Measurements from ENCODE around the gene TEPSIN.

The TEPSIN gene

DNA sequence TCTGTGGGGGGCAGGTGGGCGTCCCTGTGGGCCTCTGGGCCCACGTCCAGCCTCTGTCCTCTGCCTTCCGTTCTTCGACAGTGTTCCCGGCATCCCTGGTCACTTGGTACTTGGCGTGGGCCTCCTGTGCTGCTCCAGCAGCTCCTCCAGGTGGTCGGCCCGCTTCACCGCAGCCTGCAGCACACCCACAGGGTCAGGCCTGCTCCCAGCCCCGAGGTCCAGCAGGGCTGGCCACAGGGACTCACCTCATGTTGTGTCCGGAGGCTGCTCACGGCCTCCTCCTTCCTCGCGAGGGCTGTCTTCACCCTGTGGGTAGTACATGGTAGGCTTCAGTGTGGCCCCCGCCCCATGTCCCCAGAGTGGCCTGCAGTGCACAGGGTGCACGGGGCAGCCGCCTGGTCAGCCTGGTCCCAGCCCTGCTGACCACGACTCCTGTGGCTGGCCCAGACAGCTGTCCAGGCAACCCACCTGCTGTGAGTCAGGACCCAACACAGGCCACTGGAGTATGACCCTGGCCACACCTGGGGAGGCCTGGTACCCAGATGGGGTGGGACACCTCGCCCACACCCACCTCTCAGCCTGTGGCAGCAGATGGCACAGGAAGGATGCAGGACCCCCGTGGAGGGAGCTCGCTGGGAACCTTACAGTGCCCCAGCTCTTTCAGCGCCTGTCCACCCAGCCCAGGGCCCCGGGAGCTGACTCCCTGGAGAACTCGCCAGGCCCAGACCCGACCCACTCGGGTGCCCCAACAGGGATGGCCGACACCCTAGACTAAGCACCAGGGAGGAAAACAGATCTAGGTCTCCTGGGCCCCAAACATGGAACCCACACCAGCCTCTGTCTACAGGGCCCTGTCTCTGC lies 49.0 kb downstream of the TEPSIN start:
- in situ Hi-C loops (cut with MboI; ENCODE audit: low sequenced_read_pairs), result no loop called here

DNA sequence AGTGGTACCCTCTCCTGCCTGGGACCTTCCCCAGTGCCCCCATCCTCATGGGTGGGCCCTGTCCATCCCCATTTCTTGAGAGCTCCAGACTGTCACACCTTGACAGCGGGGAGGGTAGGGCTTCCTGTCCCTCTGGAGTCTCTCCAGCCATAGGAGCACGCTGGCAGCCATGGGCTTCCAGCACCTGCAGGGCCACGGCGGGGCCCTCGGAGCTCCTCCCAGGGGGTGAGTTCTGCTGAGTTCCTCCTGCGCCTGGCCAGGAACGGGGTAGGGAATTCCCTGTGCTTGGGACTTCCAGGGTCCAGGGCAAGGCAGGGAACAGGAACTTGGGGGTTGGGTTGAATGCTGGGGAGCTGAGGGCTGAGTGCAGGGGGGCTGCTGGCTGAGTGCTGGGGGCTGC lies 49.8 kb downstream of the TEPSIN start:
- in situ Hi-C loops (cut with MboI; ENCODE audit: low sequenced_read_pairs), result no loop called here

DNA sequence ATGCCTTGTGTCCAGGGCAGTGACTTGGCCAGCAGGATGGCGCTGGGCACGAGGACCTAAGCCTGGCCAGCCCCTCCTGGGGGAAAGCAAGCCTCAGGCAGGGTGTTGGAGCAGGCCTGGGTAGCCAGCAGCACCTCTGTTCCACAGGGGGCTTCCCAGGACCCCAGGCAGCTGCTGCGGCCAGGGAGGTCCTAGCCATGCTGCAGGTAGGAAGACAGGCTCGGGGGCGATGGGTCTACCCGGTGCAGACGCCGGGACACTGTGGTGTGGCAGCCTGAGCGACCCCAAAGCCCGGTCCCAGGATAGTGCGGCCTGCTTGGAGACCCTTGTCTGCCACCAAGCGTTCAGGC lies 50.4 kb downstream of the TEPSIN start:
- in situ Hi-C loops (cut with MboI; ENCODE audit: low sequenced_read_pairs), result no loop called here

DNA sequence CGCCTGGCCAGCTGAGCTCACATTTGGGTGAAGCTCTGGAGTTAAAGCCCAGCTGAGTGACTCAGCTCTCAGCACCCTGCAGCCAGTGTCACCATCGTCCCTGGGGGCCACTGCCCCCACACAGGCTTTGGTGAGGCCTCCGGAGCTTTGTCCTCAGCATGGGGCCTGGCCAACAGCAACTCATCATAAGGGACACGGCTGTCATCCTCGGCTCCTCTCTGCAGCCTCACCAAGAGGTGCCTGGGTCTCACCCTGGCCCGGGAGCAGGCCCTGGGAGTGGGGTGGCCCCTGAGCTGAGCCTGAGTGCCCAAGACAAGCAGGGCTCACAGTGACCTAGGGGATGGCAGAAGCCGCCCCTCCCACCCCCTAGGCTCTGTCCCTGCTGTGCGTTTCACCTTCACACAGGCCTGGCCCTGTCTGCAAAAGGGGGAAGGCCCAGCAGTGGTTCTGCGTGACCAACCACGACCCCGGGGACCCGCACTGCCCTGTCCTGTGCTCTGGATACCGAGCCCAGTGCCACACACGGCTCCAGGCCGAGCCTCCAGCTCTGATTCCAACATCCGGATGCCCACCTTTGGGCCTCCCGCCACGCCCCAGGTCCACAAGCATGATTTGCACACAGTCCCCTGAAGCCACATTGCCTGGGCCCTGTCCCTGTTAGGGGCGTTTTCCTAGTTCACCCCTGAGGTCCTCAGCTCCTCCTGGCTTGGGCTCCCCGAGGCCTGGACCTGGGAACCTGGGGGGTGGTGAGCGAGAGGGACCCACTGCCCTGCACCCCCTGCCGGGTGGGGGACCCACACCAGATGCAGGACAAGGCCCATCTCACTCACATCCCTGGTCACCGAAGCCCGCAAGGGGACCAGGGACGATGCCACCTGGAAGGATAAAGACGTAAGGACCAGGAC lies 51.0 kb downstream of the TEPSIN start:
- in situ Hi-C loops (cut with MboI; ENCODE audit: low sequenced_read_pairs), result no loop called here

DNA sequence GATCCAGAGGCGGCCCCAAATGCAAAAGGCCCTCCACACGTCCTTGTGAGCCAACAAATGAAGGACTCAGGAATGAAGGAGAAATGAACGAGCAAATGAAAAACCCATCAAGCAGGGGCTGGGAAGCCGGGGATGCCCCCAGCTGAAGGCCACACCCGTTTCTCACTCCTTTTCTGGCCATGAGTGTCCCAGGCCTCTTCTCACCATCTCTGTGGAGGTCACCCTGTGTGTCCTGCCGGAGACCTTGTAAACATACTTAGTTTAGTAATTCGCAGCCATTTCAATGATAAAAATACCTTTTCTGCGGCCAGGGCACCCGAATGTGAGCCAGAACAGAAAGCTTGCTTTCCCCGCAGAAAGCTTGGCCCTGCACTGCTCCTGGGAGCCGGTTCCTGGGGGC lies 51.7 kb downstream of the TEPSIN start:
- in situ Hi-C loops (cut with MboI; ENCODE audit: low sequenced_read_pairs), result no loop called here

DNA sequence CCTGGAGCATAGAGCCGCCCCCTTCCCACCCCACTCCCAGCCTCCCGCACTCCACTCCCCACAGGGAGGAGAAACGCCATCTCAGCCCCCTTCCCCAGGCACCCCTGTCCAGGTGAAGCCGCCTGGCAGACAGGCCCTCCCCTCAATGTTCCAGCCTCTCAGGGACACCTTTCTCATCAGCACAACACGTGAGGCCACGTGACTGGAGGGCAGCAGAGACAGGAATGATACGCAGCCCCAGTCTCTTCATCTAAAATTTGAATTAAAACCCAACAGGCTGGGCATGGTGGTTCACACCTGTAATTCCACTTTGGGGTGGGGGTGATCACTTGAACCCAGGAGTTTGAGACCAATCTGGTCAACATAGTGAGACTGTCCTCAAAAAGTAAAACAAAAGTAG lies 52.7 kb downstream of the TEPSIN start:
- in situ Hi-C loops (cut with MboI; ENCODE audit: low sequenced_read_pairs), result no loop called here

DNA sequence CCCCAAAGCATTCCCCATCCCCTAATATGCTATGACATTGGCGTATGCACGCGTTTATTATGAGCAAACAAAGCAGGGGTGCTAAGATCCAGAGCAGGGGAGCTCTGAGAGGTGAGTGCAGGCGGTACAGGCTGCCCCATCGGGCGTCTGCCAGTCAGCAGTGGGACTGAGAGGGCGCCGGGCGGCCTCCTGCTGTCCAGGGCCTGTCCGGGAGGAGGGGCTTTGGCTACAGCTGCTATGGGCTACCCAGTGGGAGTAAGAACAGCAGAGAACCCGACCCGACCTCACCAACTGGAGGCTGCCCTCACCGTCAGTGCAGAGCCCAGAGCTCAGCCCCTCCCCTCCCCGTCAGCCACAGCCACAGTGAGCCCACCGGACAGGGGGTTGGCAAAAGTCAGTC lies 54.3 kb downstream of the TEPSIN start:
- in situ Hi-C loops (cut with MboI; ENCODE audit: low sequenced_read_pairs), result no loop called here

DNA sequence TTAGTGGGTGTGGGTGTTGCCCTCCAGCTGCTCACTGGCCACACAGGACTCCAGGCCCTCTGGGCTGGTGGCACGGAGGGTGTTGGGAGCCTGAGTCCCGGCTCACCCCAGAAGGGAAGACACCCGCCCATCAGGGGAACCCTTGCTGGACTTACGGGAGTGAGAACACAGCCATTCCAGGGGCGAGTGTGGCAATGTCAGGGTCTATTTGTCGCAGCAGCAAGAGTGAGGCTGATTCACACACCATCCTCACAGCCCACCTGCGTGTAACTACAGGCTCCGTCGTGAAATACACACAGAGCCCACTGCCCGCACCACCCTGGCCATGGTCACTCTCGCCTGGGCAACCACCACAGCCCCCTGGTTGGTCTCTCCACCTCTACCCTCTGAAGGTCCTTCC lies 55.0 kb downstream of the TEPSIN start:
- in situ Hi-C loops (cut with MboI; ENCODE audit: low sequenced_read_pairs), result no loop called here

DNA sequence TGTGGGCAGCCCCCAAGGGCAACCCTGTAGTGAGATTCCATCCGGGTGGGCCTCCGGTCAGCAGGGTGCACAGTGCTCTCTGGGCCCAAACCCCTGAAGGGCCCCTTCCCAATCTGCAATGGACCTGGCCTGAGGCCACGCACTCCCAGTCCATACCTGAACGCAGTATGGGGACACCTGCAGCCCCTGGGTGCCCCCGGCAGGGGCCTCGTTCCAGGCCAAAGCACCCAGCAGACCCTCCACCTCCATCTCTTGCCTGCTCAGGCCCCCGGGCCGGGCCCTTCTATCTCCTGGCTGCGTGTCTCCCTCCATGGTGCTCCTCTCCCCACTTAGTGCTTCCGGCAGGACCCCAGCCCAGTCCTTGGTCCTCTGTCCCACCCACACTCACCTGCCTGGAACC lies 55.5 kb downstream of the TEPSIN start:
- in situ Hi-C loops (cut with MboI; ENCODE audit: low sequenced_read_pairs), result no loop called here

DNA sequence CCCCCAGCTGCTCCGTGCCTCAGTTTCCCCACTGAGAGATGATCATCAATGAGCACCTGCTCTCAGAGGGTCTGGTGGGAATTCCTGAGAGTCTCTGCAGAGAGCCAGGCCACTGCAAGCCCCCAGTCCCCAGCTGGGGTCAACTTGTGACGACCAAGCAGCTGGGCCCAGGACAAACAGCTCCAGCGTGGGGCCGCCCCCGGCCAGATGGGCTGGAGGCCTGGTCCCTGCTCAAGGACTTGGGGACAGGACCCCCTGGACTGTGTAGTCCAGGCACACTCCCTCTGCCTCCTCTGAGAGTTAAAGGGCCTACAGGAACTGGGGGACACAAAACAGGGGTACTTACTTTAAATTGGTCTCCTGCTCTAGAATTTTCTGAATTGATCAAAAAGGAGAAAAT lies 56.3 kb downstream of the TEPSIN start:
- in situ Hi-C loops (cut with MboI; ENCODE audit: low sequenced_read_pairs), result no loop called here

DNA sequence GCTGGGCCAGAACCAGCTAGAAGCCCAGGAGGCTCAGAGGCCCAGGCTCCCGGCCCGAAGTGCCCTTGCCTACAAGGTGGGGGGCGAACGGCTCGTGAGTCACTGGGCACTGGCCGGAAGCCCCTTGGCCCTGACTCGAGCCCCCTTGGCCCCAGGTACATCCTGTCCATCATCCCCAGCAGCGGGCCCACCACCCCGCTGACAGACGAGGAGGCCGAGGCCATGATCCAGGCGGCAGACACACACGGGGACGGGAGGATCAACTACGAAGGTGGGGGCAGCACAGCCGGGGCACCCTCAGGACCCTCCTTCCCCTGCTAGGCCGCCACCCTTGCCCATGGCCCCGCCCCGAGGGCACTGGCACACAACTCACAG lies 57.1 kb downstream of the TEPSIN start:
- in situ Hi-C loops (cut with MboI; ENCODE audit: low sequenced_read_pairs), result no loop called here

DNA sequence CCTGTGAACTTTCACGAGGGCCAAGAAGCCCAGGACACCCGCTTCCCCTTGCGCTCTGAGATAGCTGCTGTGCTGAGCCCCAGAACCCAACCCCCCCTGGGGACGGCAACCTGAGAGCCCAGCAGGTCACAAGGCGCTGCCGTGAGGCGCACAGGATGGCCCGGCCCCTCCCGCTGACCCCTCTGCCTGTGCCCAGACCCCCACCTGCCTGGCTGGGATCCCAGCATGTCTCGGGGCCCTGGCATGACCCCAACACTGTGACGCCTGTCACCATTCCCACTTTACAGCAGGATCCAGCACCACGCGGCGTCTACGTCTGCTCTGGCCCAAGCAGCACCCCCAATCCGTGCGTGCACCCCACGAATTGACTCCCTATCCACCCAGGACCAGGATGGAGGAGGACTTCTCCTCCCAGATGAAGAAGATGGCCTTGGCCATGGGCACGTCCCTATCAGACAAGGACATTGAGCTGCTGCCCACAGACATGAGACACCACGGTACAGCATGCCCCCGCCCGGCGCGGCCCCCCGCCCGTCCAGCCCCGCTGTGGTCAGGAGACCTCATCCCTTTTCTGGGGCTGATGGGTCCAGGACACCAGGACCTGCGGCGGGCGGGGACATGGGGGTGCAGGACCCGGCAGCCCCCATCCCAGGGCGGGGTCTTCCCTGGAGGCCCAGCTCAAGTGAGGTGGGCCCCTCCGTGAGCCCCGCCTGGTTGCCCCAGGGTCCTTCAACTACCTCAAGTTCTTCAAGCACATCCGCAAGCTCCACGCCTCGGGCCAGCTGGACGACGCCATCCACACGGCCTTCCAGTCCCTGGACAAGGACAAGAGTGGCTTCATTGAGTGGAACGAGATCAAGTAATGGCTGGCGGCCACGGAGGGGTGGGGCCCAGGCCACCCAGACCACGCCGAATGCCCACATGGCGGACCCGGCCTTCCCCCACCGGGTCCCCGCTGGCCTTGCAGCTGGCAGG lies 57.7 kb downstream of the TEPSIN start:
- in situ Hi-C loops (cut with MboI; ENCODE audit: low sequenced_read_pairs), result no loop called here

DNA sequence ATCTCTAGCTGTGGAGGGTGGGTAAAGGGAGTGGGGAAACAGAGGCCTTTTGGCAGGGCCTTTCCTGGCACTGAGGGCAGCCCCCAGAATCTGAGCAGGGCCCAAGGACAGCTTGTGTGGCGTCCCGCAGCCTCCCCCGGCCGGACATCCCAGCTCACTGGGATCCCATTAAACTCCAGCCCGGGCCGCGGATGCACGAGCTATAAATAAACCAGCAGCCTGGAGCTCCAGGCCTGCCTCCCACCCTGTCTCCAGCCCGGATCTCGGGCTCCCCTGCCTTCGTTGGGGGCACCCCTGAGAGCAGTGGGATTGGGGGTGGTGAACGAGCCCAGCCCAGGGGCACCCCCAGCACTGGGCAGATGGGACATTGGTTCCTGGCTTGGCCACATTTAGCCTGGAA lies 59.0 kb downstream of the TEPSIN start:
- in situ Hi-C loops (cut with MboI; ENCODE audit: low sequenced_read_pairs), result no loop called here

DNA sequence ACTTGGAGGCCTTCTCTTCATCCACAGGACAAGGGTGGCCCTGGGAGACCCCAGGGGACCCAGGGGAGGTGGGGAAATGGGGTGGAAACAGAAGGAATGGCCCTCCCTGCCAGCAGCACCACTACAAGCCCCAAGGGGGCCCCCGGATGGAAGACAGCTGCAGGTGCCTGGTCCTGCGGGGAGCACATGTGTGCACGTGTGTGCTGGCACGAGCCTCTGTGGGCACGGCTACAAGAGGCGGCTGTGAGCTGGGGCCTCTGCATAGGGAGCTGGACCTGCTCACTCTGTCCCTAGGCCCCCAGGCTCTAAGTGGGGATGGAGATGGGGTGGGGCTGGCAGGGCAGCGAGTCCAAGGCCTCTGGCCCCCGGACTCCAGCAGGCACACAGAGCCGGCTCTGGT lies 59.6 kb downstream of the TEPSIN start:
- in situ Hi-C loops (cut with MboI; ENCODE audit: low sequenced_read_pairs), result no loop called here

Measured in HL-60/S4 (cell line).